HG03460 (cell line): ENCODE data around the gene ST3GAL5.

Experiments
- ATAC-seq: cut with Tn5 transposase; IDR thresholded peaks from one replicate; pipeline ENCODE4 v1.9.1; 2021; ENCODE audit not compliant: unreplicated experiment

Gene ST3GAL5

GRCh38 chr2:85793584-85793983 lies 95.2 kb downstream of the ST3GAL5 start:
- no peak for ATAC-seq

GRCh38 chr2:85792783-85793441 lies 95.9 kb downstream of the ST3GAL5 start:
- no peak for ATAC-seq

GRCh38 chr2:85791704-85792565 lies 96.9 kb downstream of the ST3GAL5 start:
- ATAC-seq = no peak

- ATAC-seq = no peak
Observed at GRCh38 chr2:85790499-85791188, 98.1 kb downstream of the ST3GAL5 start.

- ATAC-seq = no peak
Observed at GRCh38 chr2:85790032-85790431, 98.8 kb downstream of the ST3GAL5 start.

- ATAC-seq = no peak
Observed at GRCh38 chr2:85789271-85789670, 99.5 kb downstream of the ST3GAL5 start.

- no peak for ATAC-seq
Observed at GRCh38 chr2:85788603-85789002, 100.2 kb downstream of the ST3GAL5 start.

- ATAC-seq = no peak
Observed at GRCh38 chr2:85787981-85788340, 100.8 kb downstream of the ST3GAL5 start.

GRCh38 chr2:85787282-85787980 lies 101.4 kb downstream of the ST3GAL5 start:
- no peak for ATAC-seq
